K562 (cell line): Measurements from ENCODE around the gene CTDSPL. TPM values are rescaled to one million over a fixed set of nuclear protein-coding genes. Genes with fewer than 3 reads are reported as not detected.

Source experiments
- FOXK1 ChIP-seq: sonication (generic); formaldehyde crosslinking; IDR thresholded peaks from 2 replicates; pipeline ENCODE4 v1.8.0; 2022; ENCODE audit warnings: missing genetic modification reagents, mild to moderate bottlenecking, borderline replicate concordance
- PHB ChIP-seq: fragments of 250-450 bp; sonication (Bioruptor Pico); IDR thresholded peaks from 2 replicates; pipeline ENCODE4 v1.5.0; 2021
- POLR2G ChIP-seq: fragments of 200-400 bp; formaldehyde crosslinking; IDR thresholded peaks from 2 replicates; pipeline ENCODE4 v1.6.1; 2017; ENCODE audit warnings: low read depth, mild to moderate bottlenecking, antibody characterized with exemption, low read length, moderate library complexity
- RHOXF2B ChIP-seq: fragments of 250-450 bp; sonication (Bioruptor Pico); conservative IDR thresholded peaks from 2 replicates; pipeline ENCODE4 v1.5.1; 2021
- SIN3B ChIP-seq: fragments of 450-650 bp; IDR thresholded peaks from 2 replicates; pipeline ENCODE4 v1.6.1; 2017; ENCODE audit warnings: low read depth, mild to moderate bottlenecking, moderate library complexity
- SMARCA4 ChIP-seq: fragments of 450-650 bp; IDR thresholded peaks from 2 replicates; pipeline ENCODE4 v1.6.1; 2016
- STAT5A ChIP-seq: IDR thresholded peaks from 2 replicates; pipeline ENCODE4 v1.6.1; 2012; ENCODE audit warnings: low read length, inconsistent platforms, borderline replicate concordance
- ZNF232 ChIP-seq: sonication (generic); formaldehyde crosslinking; IDR thresholded peaks from 2 replicates; pipeline ENCODE4 v1.8.0; 2022; ENCODE audit warnings: mild to moderate bottlenecking, missing genetic modification reagents
- polyA plus RNA-seq, 8 experiments: library from polyadenylated mRNA; depleted of rRNA in 4 of 8; stranded (reverse) in 5 of 8; unstranded in 3 of 8; fragments of >200 nt; fragmentation: Nextera tagmentation in 2 of 8; fragmentation: Illumina TruSeq in 1 of 8; extraction: Ambion mirVana in 2 of 8; extraction: Trizol in 1 of 8; gene quantifications; 2 replicates each; pipeline versions ENCODE4 v1.2.1 to v1.2.3, GENCODE V29; 2011 to 2014; ENCODE audit warnings: inconsistent platforms in 1 of 8, missing spikeins in 1 of 8
- total RNA-seq, 7 experiments: library from RNA; depleted of rRNA in 6 of 7; stranded (reverse); fragments of >200 nt in 6 of 7; fragmentation: Illumina TruSeq in 2 of 7; extraction: Trizol in 2 of 7; gene quantifications; 2 replicates each; pipeline versions ENCODE4 v1.2.1 to v1.2.3, GENCODE V29; 2011 to 2021; ENCODE audit warnings: low replicate concordance in 1 of 7
- TF ChIP-seq, protein P1 (sequence below), 2 experiments: fragments of 450-650 bp; IDR thresholded peaks; 2 replicates each; pipeline ENCODE4 v1.6.1; 2016; ENCODE audit warnings: mild to moderate bottlenecking in 2 of 2, borderline replicate concordance in 1 of 2, low read depth in 1 of 2, moderate library complexity in 1 of 2
- TF ChIP-seq, protein P2 (sequence below): fragments of 250-450 bp; sonication (Bioruptor Pico); IDR thresholded peaks from 2 replicates; pipeline ENCODE4 v1.5.0; 2020; ENCODE audit warnings: mild to moderate bottlenecking, borderline replicate concordance
- TF ChIP-seq, protein P3 (sequence below), 2 experiments: fragments of 450-650 bp in 1 of 2; IDR thresholded peaks; 2 replicates each; pipeline ENCODE4 v1.6.1; 2011 to 2017; ENCODE audit warnings: low read depth in 2 of 2, antibody characterized with exemption in 1 of 2, borderline replicate concordance in 1 of 2, low read length in 1 of 2, mild to moderate bottlenecking in 1 of 2, mixed read lengths in 1 of 2; ENCODE audit not compliant: control insufficient read depth in 1 of 2
- TF ChIP-seq, protein P4 (sequence below): fragments of 450-650 bp; conservative IDR thresholded peaks from 2 replicates; pipeline ENCODE4 v1.6.1; 2016; ENCODE audit warnings: missing genetic modification characterization, low read depth, mild to moderate bottlenecking, missing compliant biosample characterization, moderate library complexity

Gene CTDSPL
- total and polyA plus RNA-seq, 9 of the 15 experiments (the other 6 are each of a cell fraction or from before 2014, with no cell fraction given): 5.1 to 19.3 (median 11.3) TPM

DNA sequence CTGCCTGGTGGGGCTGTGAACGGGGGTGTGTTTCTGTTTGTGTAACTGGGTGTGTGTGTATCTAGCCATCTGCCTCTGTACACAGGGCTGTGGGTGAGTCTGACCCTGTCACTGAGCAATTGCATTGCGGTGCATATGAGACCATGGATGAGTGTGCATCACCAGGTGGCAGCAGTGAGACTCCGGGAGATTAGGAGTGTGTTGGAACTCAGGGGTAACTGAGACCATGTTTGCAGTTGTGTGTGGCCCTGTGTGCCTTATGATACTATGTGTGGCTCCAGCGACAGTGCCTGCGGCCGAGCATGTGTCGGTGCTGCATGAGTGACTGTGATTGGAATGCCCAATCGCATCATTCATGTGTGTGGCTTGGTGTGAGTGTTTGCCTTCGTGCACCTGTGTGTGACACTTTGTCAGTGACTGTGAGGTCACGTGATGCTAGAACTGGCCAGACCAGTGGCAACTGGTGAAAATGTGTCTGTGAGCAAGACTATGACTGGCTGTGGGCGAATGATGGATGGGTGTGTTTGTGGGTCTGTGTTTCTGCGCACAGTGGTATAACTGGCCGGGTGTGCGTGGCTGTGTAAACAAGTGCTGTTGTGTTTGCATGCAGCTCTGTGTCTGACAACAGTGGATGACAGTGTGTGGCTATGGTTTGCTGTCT lies 142.9 kb downstream of the CTDSPL start (continued):
- TF ChIP-seq, protein P1, sequence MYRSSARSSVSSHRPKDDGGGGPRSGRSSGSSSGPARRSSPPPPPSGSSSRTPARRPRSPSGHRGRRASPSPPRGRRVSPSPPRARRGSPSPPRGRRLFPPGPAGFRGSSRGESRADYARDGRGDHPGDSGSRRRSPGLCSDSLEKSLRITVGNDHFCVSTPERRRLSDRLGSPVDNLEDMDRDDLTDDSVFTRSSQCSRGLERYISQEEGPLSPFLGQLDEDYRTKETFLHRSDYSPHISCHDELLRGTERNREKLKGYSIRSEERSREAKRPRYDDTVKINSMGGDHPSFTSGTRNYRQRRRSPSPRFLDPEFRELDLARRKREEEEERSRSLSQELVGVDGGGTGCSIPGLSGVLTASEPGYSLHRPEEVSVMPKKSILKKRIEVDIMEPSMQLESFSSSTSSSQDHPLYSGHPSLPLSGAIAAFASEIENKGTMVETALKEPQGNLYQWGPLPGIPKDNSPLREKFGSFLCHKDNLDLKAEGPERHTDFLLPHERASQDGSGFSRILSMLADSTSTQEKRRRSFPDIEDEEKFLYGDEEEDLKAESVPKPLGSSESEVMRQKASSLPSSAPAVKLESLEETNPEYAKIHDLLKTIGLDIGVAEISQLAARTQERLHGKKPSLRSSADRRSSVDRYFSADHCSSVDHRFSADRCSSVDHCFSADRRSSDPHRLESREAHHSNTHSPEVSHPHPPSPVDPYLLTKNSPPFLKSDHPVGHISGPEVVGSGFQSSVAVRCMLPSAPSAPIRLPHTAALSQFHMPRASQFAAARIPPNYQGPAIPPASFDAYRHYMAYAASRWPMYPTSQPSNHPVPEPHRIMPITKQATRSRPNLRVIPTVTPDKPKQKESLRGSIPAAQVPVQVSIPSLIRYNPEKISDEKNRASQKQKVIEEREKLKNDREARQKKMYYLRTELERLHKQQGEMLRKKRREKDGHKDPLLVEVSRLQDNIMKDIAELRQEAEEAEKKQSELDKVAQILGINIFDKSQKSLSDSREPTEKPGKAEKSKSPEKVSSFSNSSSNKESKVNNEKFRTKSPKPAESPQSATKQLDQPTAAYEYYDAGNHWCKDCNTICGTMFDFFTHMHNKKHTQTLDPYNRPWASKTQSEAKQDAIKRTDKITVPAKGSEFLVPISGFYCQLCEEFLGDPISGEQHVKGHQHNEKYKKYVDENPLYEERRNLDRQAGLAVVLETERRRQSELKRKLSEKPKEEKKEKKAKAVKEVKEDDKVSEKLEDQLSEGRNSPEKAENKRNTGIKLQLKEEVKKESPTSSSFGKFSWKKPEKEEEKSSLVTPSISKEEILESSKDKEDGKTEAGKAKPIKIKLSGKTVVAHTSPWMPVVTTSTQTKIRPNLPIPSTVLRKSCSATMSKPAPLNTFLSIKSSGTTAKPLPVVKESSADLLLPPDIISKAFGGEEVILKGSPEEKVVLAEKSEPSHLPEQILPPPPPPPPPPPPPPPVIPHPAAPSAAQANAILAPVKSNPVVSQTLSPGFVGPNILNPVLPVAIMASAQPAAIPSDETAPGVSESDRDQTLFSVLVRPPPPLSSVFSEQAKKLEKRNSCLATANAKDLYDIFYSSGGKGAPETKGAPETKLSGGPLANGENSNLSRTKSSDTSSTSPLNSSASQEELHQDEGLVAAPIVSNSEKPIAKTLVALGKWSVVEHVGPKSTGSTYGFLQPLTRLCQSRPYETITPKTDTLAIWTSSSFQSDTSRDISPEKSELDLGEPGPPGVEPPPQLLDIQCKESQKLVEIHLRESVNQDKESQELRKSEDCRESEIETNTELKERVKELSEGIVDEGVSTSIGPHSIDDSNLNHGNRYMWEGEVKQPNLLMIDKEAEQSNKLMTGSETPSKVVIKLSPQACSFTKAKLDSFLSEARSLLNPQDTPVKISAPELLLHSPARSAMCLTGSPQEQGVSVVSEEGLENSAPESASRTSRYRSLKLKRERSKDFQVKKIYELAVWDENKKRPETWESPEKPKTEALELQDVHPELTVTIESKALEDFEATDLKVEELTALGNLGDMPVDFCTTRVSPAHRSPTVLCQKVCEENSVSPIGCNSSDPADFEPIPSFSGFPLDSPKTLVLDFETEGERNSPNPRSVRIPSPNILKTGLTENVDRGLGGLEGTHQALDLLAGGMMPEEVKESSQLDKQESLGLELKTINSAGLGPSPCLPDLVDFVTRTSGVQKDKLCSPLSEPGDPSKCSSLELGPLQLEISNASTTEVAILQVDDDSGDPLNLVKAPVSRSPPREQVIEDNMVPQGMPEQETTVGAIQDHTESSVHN (IDR thresholded peaks at IDR 0.05; ENCODE audit: borderline replicate concordance in 1 of 2, low read depth in 1 of 2): no peak
- TF ChIP-seq SMARCA4 (no peak), STAT5A (no peak), FOXK1 (CRISPR knock-in tag) (no peak), ZNF232 (no peak), RHOXF2B (CRISPR knock-in tag) (no peak), POLR2G (no peak; the same call in 1 of the 2 replicates), PHB (CRISPR knock-in tag) (no peak), SIN3B (no peak)
- TF ChIP-seq, protein P2, sequence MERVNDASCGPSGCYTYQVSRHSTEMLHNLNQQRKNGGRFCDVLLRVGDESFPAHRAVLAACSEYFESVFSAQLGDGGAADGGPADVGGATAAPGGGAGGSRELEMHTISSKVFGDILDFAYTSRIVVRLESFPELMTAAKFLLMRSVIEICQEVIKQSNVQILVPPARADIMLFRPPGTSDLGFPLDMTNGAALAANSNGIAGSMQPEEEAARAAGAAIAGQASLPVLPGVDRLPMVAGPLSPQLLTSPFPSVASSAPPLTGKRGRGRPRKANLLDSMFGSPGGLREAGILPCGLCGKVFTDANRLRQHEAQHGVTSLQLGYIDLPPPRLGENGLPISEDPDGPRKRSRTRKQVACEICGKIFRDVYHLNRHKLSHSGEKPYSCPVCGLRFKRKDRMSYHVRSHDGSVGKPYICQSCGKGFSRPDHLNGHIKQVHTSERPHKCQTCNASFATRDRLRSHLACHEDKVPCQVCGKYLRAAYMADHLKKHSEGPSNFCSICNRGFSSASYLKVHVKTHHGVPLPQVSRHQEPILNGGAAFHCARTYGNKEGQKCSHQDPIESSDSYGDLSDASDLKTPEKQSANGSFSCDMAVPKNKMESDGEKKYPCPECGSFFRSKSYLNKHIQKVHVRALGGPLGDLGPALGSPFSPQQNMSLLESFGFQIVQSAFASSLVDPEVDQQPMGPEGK (CRISPR knock-in tag): no peak
- TF ChIP-seq, protein P3, sequence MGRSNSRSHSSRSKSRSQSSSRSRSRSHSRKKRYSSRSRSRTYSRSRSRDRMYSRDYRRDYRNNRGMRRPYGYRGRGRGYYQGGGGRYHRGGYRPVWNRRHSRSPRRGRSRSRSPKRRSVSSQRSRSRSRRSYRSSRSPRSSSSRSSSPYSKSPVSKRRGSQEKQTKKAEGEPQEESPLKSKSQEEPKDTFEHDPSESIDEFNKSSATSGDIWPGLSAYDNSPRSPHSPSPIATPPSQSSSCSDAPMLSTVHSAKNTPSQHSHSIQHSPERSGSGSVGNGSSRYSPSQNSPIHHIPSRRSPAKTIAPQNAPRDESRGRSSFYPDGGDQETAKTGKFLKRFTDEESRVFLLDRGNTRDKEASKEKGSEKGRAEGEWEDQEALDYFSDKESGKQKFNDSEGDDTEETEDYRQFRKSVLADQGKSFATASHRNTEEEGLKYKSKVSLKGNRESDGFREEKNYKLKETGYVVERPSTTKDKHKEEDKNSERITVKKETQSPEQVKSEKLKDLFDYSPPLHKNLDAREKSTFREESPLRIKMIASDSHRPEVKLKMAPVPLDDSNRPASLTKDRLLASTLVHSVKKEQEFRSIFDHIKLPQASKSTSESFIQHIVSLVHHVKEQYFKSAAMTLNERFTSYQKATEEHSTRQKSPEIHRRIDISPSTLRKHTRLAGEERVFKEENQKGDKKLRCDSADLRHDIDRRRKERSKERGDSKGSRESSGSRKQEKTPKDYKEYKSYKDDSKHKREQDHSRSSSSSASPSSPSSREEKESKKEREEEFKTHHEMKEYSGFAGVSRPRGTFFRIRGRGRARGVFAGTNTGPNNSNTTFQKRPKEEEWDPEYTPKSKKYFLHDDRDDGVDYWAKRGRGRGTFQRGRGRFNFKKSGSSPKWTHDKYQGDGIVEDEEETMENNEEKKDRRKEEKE (IDR thresholded peaks at IDR 0.05; ENCODE audit: borderline replicate concordance in 1 of 2, control insufficient read depth in 1 of 2, low read depth in 2 of 2, low read length in 1 of 2): no peak
- TF ChIP-seq, protein P4, sequence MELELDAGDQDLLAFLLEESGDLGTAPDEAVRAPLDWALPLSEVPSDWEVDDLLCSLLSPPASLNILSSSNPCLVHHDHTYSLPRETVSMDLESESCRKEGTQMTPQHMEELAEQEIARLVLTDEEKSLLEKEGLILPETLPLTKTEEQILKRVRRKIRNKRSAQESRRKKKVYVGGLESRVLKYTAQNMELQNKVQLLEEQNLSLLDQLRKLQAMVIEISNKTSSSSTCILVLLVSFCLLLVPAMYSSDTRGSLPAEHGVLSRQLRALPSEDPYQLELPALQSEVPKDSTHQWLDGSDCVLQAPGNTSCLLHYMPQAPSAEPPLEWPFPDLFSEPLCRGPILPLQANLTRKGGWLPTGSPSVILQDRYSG (tag): no peak
